HG02885 (cell line): ENCODE results near the gene LGALSL.

ENCODE experiments used
- ATAC-seq: cut with Tn5 transposase; IDR thresholded peaks from one replicate; pipeline ENCODE4 v1.9.1; 2021; ENCODE audit warnings: mild to moderate bottlenecking; ENCODE audit not compliant: unreplicated experiment, poor library complexity

LGALSL gene

DNA sequence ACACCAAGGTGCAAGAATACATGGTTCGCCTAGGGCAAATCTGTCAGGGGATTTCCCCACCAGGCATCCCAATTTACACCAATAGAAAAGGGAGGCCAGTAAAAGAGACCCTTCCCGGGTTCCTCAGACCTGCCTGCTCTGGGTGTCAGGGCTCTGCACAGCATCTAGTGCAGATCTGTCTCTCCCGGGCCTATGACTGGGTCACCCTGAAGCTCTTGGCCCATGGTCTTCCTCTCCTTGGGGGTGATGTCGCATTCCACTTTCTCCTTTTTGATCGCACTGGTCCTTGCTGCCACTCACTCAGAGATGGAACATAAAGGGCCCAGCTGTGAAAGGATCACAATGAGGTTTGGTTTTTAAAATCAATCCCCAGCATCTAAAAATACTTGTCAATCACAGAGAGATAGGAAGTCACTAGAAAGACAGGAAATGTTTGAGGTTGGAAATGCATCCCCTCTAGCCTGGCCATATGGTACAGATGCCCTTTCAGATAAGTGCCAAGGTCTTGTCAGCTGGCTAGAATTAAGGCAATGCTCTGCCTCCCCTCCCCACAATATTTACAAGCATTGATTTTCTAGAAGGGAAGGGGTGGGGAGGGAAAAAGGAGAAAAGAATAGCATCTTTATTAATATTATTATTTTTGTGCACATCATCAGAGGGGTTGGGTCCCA, 35.3 kb downstream of the LGALSL start:
- no peak for ATAC-seq

DNA sequence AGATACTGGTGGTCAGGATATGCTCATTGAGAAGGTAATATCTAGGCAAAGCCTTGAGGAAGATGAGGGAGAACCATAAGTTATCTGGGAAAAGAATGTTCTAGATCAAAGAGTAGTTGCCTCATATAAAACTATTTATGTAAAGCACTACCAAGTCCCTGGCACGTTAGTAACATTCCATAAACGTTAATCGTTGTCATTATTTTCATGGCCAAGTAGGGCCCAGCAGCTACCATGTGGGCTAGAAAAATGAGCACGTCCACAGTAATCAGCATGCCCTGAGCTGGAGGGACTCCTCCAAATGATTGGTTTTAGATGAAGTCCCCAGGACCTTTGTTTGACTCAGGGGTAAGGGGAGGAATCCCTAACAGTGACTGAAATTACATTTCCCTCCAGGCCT, 37.5 kb downstream of the LGALSL start:
- ATAC-seq: no peak

DNA sequence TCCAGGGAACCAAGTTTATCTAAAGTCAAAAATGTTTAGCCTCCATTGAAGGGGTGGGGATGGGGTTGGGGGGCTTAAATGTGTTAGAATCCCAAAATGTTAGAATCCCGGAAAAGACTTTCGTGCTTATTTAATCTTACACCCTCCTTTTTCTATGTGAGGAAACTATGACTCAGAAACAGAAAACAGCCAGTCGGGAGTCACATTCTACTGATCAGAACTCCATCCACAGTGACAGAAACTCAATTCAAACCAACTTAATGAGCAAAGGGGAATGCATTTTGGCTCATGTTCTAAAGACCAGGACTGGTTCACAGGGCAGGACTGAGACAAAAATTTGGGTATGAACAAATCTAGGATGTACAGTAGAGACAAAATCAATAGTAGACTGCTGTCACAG, 38.3 kb downstream of the LGALSL start:
- no peak for ATAC-seq

DNA sequence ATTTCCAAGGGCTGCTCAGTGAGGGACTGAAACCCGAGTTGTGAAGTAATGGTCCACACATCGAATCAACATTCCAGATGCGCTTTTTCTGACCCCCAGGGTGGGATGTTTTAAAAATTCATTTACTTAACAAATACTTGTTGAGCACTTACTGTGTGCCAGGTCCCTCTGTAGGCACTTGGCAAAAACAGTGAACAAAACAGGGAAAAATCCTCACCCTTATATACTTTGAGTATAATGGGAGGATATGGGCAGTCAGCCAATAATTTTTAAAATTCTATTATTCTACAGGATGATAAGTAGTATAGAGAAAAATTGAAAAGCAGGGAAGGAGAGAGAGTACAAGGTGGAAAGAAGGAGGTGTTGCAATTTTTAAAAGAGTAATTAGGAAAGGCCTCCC, 38.9 kb downstream of the LGALSL start:
- ATAC-seq: no peak

DNA sequence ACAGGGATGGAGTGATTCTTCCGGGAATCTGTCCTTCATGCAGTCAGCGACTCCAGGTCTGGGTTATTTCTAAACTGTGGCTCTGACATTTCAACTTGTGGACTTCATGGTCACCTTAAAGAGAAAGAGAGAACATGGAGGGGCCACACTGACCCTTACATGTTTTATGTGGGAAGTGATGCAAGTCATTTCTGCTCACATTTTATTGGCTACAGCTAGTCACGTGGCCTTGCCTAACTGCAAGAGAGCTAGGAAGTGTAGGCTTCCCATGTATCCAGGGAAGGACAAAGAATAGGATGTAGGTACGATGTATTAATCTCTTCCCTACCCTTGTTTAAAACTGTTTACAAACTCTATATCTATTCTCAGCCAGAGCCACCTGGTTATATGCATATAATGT, 39.8 kb downstream of the LGALSL start:
- ATAC-seq: no peak

DNA sequence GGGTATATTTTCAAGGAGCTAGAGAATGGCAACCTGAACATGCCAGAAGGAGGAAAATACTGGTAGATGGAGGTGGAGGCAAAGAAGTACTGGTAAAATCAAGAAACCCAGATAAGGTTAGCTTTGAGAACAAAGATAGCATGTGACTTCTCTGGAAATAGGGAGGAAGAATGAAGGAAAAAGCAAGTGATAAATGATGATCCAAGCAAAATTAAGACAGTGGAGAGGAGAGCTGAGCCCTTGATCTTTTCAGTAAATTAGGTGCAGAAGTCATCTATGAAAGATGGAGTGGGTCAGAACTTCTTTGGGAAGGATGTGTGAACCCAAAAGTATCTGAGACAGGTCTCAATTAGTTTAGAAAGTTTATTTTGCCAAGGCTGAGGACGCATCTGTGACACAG, 44.5 kb downstream of the LGALSL start:
- ATAC-seq: no peak

DNA sequence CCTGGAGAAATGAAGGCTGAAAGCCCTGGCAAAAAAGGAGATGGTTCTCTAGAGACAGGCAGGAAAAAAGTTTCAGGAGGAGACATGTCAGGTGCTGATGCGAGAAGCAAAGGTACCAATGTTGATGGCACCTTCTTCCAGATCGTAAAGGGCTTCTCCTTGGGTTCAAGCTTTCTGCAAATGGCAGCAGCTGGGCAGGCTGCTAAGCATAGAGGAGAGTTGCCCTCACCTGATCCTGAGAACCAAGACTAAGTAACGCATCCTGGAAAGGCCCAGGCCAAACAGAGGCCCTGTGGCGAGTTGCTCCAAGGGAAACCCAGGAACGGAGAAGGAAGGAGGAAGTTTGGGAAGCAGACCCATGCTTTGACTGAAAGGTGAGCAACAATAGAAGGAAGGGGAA, 46.6 kb downstream of the LGALSL start:
- ATAC-seq: no peak

DNA sequence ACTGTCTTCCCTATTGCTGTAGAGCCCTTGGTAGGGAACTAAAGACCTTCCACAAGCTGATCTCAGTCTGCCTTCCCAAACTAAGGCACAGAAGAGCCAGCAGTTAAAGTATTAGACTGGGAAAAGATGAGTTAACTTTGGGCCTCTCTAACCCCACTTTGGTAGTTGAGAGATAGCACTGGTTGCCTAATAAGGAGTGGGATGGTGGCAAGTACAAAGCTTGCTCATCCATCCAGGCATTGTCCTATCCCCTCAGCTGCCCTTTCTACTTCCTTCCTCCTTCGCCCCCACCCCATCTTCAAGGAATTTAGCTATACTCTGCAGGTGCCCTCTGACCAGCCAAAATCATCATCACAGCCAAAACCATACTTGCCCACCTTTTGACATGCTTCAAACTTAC, 48.0 kb downstream of the LGALSL start:
- ATAC-seq: no peak

DNA sequence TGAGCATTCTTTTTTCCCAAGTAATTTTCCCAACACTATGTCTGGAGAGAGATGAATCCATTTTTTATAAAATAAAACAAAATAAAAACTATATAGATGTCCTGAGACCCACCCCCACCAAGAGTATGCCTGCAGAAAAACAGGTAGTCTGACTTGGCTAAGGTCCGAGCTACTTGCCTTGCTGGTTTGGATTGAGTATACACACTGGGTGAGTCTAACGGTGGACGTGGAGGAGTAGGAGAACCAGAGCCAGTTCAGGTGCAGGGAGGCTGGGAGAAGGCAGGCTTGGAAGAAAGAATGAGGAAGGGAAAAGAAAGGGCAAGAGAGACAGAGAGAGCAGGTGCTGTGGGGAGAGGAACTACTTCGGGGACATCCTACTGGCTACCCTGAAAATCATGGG, 48.9 kb downstream of the LGALSL start:
- no peak for ATAC-seq

DNA sequence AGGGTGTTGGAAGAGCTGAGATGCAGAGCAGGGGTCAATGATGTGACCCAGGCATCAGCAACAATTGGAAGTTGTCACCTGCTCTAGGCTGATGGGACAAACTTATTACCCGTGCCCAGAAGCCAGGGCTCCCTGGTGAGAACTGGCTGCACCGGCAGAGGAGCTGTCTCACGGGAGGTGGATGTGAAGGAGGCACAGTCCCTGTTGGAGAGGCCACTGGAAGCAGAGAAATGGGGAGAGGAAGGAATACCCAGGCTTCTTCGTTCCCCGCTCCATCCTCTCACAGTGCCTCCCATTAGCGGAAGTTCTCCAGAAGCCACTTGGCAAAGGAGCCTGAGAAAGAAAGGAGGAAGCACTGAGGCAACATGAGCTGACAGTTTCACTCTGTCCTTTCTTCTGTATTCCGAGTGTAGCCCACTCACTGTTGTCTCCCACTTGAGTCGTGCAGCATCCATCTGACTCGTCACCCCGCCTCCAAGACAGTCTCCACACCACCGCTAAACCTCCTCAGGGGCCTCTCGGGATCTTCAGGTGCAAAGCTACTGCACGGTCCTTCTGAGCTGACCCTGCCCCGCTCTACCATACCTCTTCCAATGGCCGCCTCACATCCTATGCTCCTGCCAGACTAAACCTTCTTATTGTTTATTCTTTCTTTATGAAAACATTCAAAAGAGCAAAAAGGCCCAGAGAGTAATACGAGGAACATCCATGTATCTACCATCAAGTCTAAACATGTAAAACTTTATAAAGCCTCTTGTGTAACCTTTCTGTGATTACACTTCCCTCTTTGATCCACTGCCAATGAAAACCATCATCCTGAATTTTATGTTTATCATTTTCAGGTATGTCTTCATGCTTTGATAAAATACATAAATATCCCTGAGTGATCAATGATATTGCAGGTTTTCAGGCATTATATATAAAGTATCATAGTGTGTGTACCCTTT, 51.1 kb downstream of the LGALSL start:
- ATAC-seq: no peak

DNA sequence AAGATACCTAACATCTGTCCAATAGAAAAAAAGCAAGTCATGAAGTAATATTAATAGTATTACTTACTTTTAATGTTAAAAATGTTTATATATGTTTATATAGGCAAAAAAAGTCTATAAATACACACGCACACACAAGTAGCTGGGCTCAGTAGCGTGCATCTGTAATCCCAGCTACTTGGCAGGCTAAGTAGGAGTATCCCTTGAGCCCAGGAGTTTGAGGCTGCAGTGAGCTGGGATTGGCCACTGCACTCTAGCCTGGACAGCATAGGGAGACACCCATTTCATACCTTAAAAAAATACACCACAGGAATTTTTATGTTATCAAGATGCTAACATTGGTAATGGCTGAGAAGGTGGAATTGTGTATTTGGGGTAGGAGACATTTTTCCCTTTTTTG, 52.7 kb downstream of the LGALSL start:
- no peak for ATAC-seq
